ENCODE measurements around the gene FAM193B. TPM values are rescaled to one million over a fixed set of nuclear protein-coding genes. Genes with fewer than 3 reads are reported as not detected.

Gene FAM193B
- total RNA-seq, 1 donor from 2014 or later: 14.0 TPM

- TF ChIP-seq CTCF (IDR thresholded peaks at IDR 0.05; ENCODE audit: insufficient read depth, low read length, severe bottlenecking): no peak
- Histone ChIP-seq H3K4me3 (ENCODE audit: low read depth, low read length) (no peak within 1 kb of the TSS), H3K27me3 (ENCODE audit: control insufficient read depth, insufficient read depth, low read length) (no peaks in the 10 kb centered on the region), H3K36me3 (ENCODE audit: control insufficient read depth, insufficient read depth, low read length) (peaks cover 34% of the 10 kb centered on the region)
- no peak for FAIRE-seq
- DNase-seq (ENCODE audit: low read depth): no peak
These were observed 44.9 kb downstream of the FAM193B start, which contains the start of gene DOK3 for GRCh38 chr5:177509381-177509951. Gene DOK3, minus strand, starts transcription at chr5:177509826. Its CDS starts 286 bp downstream, at chr5:177509540.

- no peak for FAIRE-seq
- no peak overlapping the region for H3K4me3 ChIP-seq (ENCODE audit: low read depth, low read length)
- DNase-seq (ENCODE audit: low read depth): no peak
- H3K27me3 ChIP-seq (ENCODE audit: control insufficient read depth, insufficient read depth, low read length): no peaks in the 10 kb centered on the region
- TF ChIP-seq CTCF (IDR thresholded peaks at IDR 0.05; ENCODE audit: insufficient read depth, low read length, severe bottlenecking): no peak
- H3K36me3 ChIP-seq (ENCODE audit: control insufficient read depth, insufficient read depth, low read length): peaks cover 28% of the 10 kb centered on the region
These were observed 45.5 kb downstream of the FAM193B start for GRCh38 chr5:177508837-177509236.

GRCh38 chr5:177508221-177508611, 46.1 kb downstream of the FAM193B start:
- Histone ChIP-seq H3K27me3 (ENCODE audit: control insufficient read depth, insufficient read depth, low read length) (no peaks in the 10 kb centered on the region), H3K4me3 (ENCODE audit: low read depth, low read length) (no peak overlapping the region), H3K36me3 (ENCODE audit: control insufficient read depth, insufficient read depth, low read length) (peaks cover 23% of the 10 kb centered on the region)
- no peak for TF ChIP-seq CTCF (IDR thresholded peaks at IDR 0.05; ENCODE audit: insufficient read depth, low read length, severe bottlenecking)
- no peak for FAIRE-seq
- no peak for DNase-seq (ENCODE audit: low read depth)

- Histone ChIP-seq H3K4me3 (ENCODE audit: low read depth, low read length) (no peak overlapping the region), H3K27me3 (ENCODE audit: control insufficient read depth, insufficient read depth, low read length) (no peaks in the 10 kb centered on the region), H3K36me3 (ENCODE audit: control insufficient read depth, insufficient read depth, low read length) (peaks cover 19% of the 10 kb centered on the region)
- no peak for TF ChIP-seq CTCF (IDR thresholded peaks at IDR 0.05; ENCODE audit: insufficient read depth, low read length, severe bottlenecking)
- FAIRE-seq (peak; percentile 58), DNase-seq (ENCODE audit: low read depth) (no peak)
These were observed 46.7 kb downstream of the FAM193B start for GRCh38 chr5:177507596-177508220.

DNA sequence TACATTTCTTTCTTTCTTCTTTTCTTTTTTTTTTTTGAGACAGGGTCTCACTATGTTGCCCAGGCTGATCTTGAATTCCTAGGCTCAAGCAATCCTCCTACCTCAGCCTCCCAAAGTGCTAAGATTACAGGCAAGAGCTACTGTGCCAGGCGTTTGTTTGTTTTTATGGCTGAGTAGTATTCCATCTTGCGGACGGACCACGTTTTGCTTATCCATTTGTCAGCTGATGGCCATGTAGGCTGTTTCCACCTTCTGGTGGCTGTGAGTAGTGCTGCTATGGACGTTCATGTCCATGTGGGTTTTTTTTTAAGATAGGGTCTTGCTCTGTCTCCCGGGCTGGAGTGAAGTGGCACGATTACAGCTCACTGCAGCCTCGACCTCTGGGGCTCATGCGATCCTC, 47.2 kb downstream of the FAM193B start:
- Histone ChIP-seq H3K36me3 (ENCODE audit: control insufficient read depth, insufficient read depth, low read length) (peaks cover 14% of the 10 kb centered on the region), H3K27me3 (ENCODE audit: control insufficient read depth, insufficient read depth, low read length) (no peaks in the 10 kb centered on the region), H3K4me3 (ENCODE audit: low read depth, low read length) (no peak overlapping the region)
- peak; percentile 19 for TF ChIP-seq CTCF (IDR thresholded peaks at IDR 0.05; ENCODE audit: insufficient read depth, low read length, severe bottlenecking)
- FAIRE-seq (no peak), DNase-seq (ENCODE audit: low read depth) (no peak)

Measured in bronchial epithelial cell (primary cell).